Activated CD4-positive, alpha-beta T cell treated with anti-CD3 and anti-CD28 coated beads for 36 hours (primary cell): ENCODE data around the gene AQP2. TPM values are rescaled to one million over a fixed set of nuclear protein-coding genes. Genes with fewer than 3 reads are reported as not detected.

Experiments used
- ATAC-seq: fragments of 200-7000 bp; cut with Tn5 transposase; one replicate; pipeline ENCODE4 v1.10.0; 2021; ENCODE audit warnings: mild to moderate bottlenecking, moderate library complexity
- CTCF ChIA-PET: fragments of 350-600 bp; sonication (Branson Sonifier 250); formaldehyde crosslinking; loops from one replicate; lab custom pipeline; 2021; ENCODE audit warnings: antibody characterized with exemption; lab: Charles Lee
- POLR2A ChIA-PET: fragments of 350-600 bp; sonication (Branson Sonifier 250); formaldehyde crosslinking; loops from one replicate; lab custom pipeline; 2021; ENCODE audit warnings: antibody characterized with exemption, inconsistent platforms; lab: Charles Lee
- DNase-seq: peaks from one replicate; pipeline ENCODE4 v3.0.0-alpha.2; 2020
- H3K27ac Mint-ChIP-seq: one replicate; pipeline ENCODE4 v1.8.0; 2021; ENCODE audit warnings: mixed read lengths
- H3K27me3 Mint-ChIP-seq: one replicate; pipeline ENCODE4 v1.8.0; 2021; ENCODE audit warnings: mixed read lengths
- H3K36me3 Mint-ChIP-seq: one replicate; pipeline ENCODE4 v1.8.0; 2021; ENCODE audit warnings: low read depth, mixed read lengths
- H3K4me1 Mint-ChIP-seq: one replicate; pipeline ENCODE4 v1.8.0; 2021; ENCODE audit warnings: mixed read lengths
- H3K4me3 Mint-ChIP-seq: one replicate; pipeline ENCODE4 v1.8.0; 2021; ENCODE audit warnings: mild to moderate bottlenecking, moderate library complexity, mixed read lengths
- H3K9me3 Mint-ChIP-seq: one replicate; pipeline ENCODE4 v1.8.0; 2021; ENCODE audit warnings: low read depth, mixed read lengths
- intact Hi-C, 2 experiments: fragments of 100-400 bp; cut with DNase I in 1 of 2; cut with micrococcal nuclease in 1 of 2; formaldehyde crosslinking; loops; one replicate each; pipeline versions ENCODE4 v1.14.2 to v1.15.1; 2022 to 2024; cut with DNase I, micrococcal nuclease
- total RNA-seq, 2 experiments: library from RNA; stranded (reverse); gene quantifications; one replicate each; pipeline ENCODE4 v1.2.3, GENCODE V29; 2021

Gene AQP2
- total RNA-seq, 2 experiments from 2014 or later = not detected

- ATAC-seq (no peak), DNase-seq (no peak)
- H3K27ac Mint-ChIP-seq = no peak overlapping the region
- intact Hi-C loops = no loop called here
- ChIA-PET CTCF (interaction anchor here (1.1 to 2.9 kb wide), 4 partner anchors 7 to 82 kb away, joined by 3 to 14 read pairs (median 4); no protein-coding TSS in a partner anchor), POLR2A (no interaction called here)
- H3K4me1 Mint-ChIP-seq = no peaks in the 10 kb centered on the region
- no peaks in the 10 kb centered on the region for H3K36me3 Mint-ChIP-seq
- H3K4me3 Mint-ChIP-seq = no peak overlapping the region
- no peaks in the 10 kb centered on the region for H3K27me3 Mint-ChIP-seq
- H3K9me3 Mint-ChIP-seq = no peaks in the 10 kb centered on the region
Observed at GRCh38 chr12:49974231-49974675, 23.7 kb downstream of the AQP2 start.

GRCh38 chr12:49974677-49975317, 24.3 kb downstream of the AQP2 start:
- ATAC-seq (no peak), DNase-seq (no peak)
- no peaks in the 10 kb centered on the region for H3K9me3 Mint-ChIP-seq
- H3K4me3 Mint-ChIP-seq = no peak overlapping the region
- H3K4me1 Mint-ChIP-seq = no peaks in the 10 kb centered on the region
- intact Hi-C loops = no loop called here
- no peak overlapping the region for H3K27ac Mint-ChIP-seq
- ChIA-PET CTCF (interaction anchor here (0.7 to 2.9 kb wide), 4 partner anchors 8 to 81 kb away, joined by 3 to 14 read pairs (median 3); no protein-coding TSS in a partner anchor), POLR2A (no interaction called here)
- no peaks in the 10 kb centered on the region for H3K36me3 Mint-ChIP-seq
- no peaks in the 10 kb centered on the region for H3K27me3 Mint-ChIP-seq

- H3K4me3 Mint-ChIP-seq = no peak overlapping the region
- H3K27ac Mint-ChIP-seq = no peak overlapping the region
- DNase-seq = no peak
- H3K27me3 Mint-ChIP-seq = no peaks in the 10 kb centered on the region
- no peaks in the 10 kb centered on the region for H3K4me1 Mint-ChIP-seq
- no peaks in the 10 kb centered on the region for H3K9me3 Mint-ChIP-seq
- ChIA-PET POLR2A (no interaction called here), CTCF (interaction anchor here (0.7 to 2.9 kb wide), 3 partner anchors 9 to 81 kb away, joined by 3 to 14 read pairs (median 3); no protein-coding TSS in a partner anchor)
- intact Hi-C loops = no loop called here
- no peak for ATAC-seq
- H3K36me3 Mint-ChIP-seq = no peaks in the 10 kb centered on the region
Observed at GRCh38 chr12:49975318-49975761, 24.8 kb downstream of the AQP2 start.

- POLR2A ChIA-PET = no interaction called here
- no peak for DNase-seq
- Mint-ChIP-seq H3K4me1 (no peaks in the 10 kb centered on the region), H3K27ac (no peak overlapping the region), H3K36me3 (no peaks in the 10 kb centered on the region), H3K27me3 (no peaks in the 10 kb centered on the region), H3K9me3 (no peaks in the 10 kb centered on the region), H3K4me3 (no peak overlapping the region)
- intact Hi-C loops = no loop called here
- ATAC-seq = no peak
- CTCF ChIA-PET = interaction anchor here (2.9 kb wide), 1 partner anchor 10 kb away, joined by 14 read pairs; no protein-coding TSS in a partner anchor
Observed at GRCh38 chr12:49976557-49976956, 26.0 kb downstream of the AQP2 start.

- Mint-ChIP-seq H3K36me3 (no peaks in the 10 kb centered on the region), H3K27ac (no peak overlapping the region), H3K9me3 (no peaks in the 10 kb centered on the region), H3K4me1 (no peaks in the 10 kb centered on the region), H3K4me3 (no peak overlapping the region), H3K27me3 (no peaks in the 10 kb centered on the region)
- no peak for DNase-seq
- no peak for ATAC-seq
- ChIA-PET CTCF (interaction anchor here (0.7 to 10.5 kb wide), 7 partner anchors 10 to 111 kb away, joined by 3 to 98 read pairs (median 3); no protein-coding TSS in a partner anchor), POLR2A (interaction anchor here (0.8 kb wide), 1 partner anchor 9 kb away, joined by 3 read pairs; no protein-coding TSS in a partner anchor)
- intact Hi-C loops = no loop called here
Observed at GRCh38 chr12:49978125-49978524, 27.6 kb downstream of the AQP2 start.

- ChIA-PET CTCF (interaction anchor here (1.0 to 10.5 kb wide), 7 partner anchors 11 to 112 kb away, joined by 3 to 98 read pairs (median 3); no protein-coding TSS in a partner anchor), POLR2A (no interaction called here)
- DNase-seq (no peak), ATAC-seq (no peak)
- intact Hi-C loops = no loop called here
- H3K9me3 Mint-ChIP-seq = no peaks in the 10 kb centered on the region
- H3K27ac Mint-ChIP-seq = no peak overlapping the region
- no peaks in the 10 kb centered on the region for H3K4me1 Mint-ChIP-seq
- H3K4me3 Mint-ChIP-seq = no peak overlapping the region
- H3K36me3 Mint-ChIP-seq = no peaks in the 10 kb centered on the region
- no peaks in the 10 kb centered on the region for H3K27me3 Mint-ChIP-seq
Observed at GRCh38 chr12:49979016-49979586, 28.6 kb downstream of the AQP2 start.

GRCh38 chr12:49979791-49980190, 29.3 kb downstream of the AQP2 start:
- Mint-ChIP-seq H3K9me3 (no peaks in the 10 kb centered on the region), H3K27me3 (no peaks in the 10 kb centered on the region), H3K4me1 (no peaks in the 10 kb centered on the region), H3K4me3 (no peak overlapping the region), H3K36me3 (no peaks in the 10 kb centered on the region), H3K27ac (no peak overlapping the region)
- intact Hi-C loops = no loop called here
- DNase-seq (no peak), ATAC-seq (no peak)
- ChIA-PET CTCF (interaction anchor here (0.8 to 10.5 kb wide), 4 partner anchors 12 to 91 kb away, joined by 3 to 98 read pairs (median 6); no protein-coding TSS in a partner anchor), POLR2A (no interaction called here)

GRCh38 chr12:49980501-49981349, 30.2 kb downstream of the AQP2 start:
- Mint-ChIP-seq H3K4me1 (no peaks in the 10 kb centered on the region), H3K9me3 (no peaks in the 10 kb centered on the region), H3K36me3 (no peaks in the 10 kb centered on the region), H3K27ac (no peak overlapping the region), H3K27me3 (no peaks in the 10 kb centered on the region), H3K4me3 (no peak overlapping the region)
- DNase-seq = no peak
- POLR2A ChIA-PET = interaction anchor here (0.6 kb wide), 1 partner anchor 34 kb away, joined by 3 read pairs; no protein-coding TSS in a partner anchor
- ATAC-seq = no peak
- intact Hi-C loops = no loop called here
- CTCF ChIA-PET = interaction anchor here (0.7 to 10.5 kb wide), 5 partner anchors 13 to 95 kb away, joined by 3 to 98 read pairs (median 5); no protein-coding TSS in a partner anchor

GRCh38 chr12:49982246-49983087, 31.9 kb downstream of the AQP2 start:
- Mint-ChIP-seq H3K27ac (no peak overlapping the region), H3K4me1 (peaks cover 6% of the 10 kb centered on the region), H3K36me3 (peaks cover 6% of the 10 kb centered on the region), H3K27me3 (no peaks in the 10 kb centered on the region), H3K4me3 (no peak overlapping the region), H3K9me3 (no peaks in the 10 kb centered on the region)
- intact Hi-C loops = no loop called here
- ATAC-seq (no peak), DNase-seq (no peak)
- CTCF ChIA-PET = interaction anchor here (0.9 to 10.5 kb wide), 7 partner anchors 11 to 193 kb away, joined by 3 to 98 read pairs (median 3); no protein-coding TSS in a partner anchor
- POLR2A ChIA-PET = interaction anchor here (0.6 kb wide), 1 partner anchor 73 kb away, joined by 6 read pairs; no protein-coding TSS in a partner anchor

- no peaks in the 10 kb centered on the region for H3K9me3 Mint-ChIP-seq
- no peak for ATAC-seq
- intact Hi-C loops = no loop called here
- no peak for DNase-seq
- H3K4me1 Mint-ChIP-seq = peaks cover 6% of the 10 kb centered on the region
- no peaks in the 10 kb centered on the region for H3K27me3 Mint-ChIP-seq
- POLR2A ChIA-PET = interaction anchor here (0.7 kb wide), 1 partner anchor 911 kb away, joined by 3 read pairs; no protein-coding TSS in a partner anchor
- H3K36me3 Mint-ChIP-seq = peaks cover 10% of the 10 kb centered on the region
- H3K4me3 Mint-ChIP-seq = no peak overlapping the region
- no peak overlapping the region for H3K27ac Mint-ChIP-seq
- CTCF ChIA-PET = interaction anchor here (0.5 to 10.5 kb wide), 7 partner anchors 16 to 1464 kb away, joined by 3 to 98 read pairs (median 3); no protein-coding TSS in a partner anchor
Observed at GRCh38 chr12:49983892-49984291, 33.4 kb downstream of the AQP2 start.
